Daoy (cell line): Measurements from ENCODE around the gene PHRF1. TPM values are rescaled to one million over a fixed set of nuclear protein-coding genes. Genes with fewer than 3 reads are reported as not detected.

ENCODE experiments used
- DNase-seq: peaks from one replicate; pipeline ENCODE4 v3.0.0-alpha.2; 2015; ENCODE audit warnings: low read depth
- total RNA-seq: library from RNA; depleted of rRNA; stranded (reverse); fragments of >200 nt; shearing (Covaris generic); gene quantifications from 2 replicates; pipeline ENCODE4 v1.2.3, GENCODE V29; 2014

PHRF1 gene
- total RNA-seq, 1 experiment from 2014 or later: 29.2 TPM

GRCh38 chr11:556662-557256 lies 19.5 kb upstream of the PHRF1 start:
- no peak for DNase-seq

- DNase-seq: no peak
Measured at GRCh38 chr11:557328-558132, 18.7 kb upstream of the PHRF1 start.

- no peak for DNase-seq
Measured at GRCh38 chr11:558503-558902, 17.8 kb upstream of the PHRF1 start.

- DNase-seq: no peak
Measured at GRCh38 chr11:559020-559620, 17.1 kb upstream of the PHRF1 start.

GRCh38 chr11:559712-560304 lies 16.5 kb upstream of the PHRF1 start:
- no peak for DNase-seq

GRCh38 chr11:560305-561147 lies 15.7 kb upstream of the PHRF1 start, which contains the start of the genes LMNTD2 and RASSF7:
TSS of gene LMNTD2 (minus strand) at chr11:560738. CDS start at chr11:560716, 22 bp downstream.
TSS of gene RASSF7 (plus strand) at chr11:560970. CDS start at chr11:561769, 799 bp downstream.
- DNase-seq: peak; percentile 90

GRCh38 chr11:561148-562003 lies 14.9 kb upstream of the PHRF1 start:
- DNase-seq: peak; percentile 63

- no peak for DNase-seq
Measured at GRCh38 chr11:562046-562645, 14.1 kb upstream of the PHRF1 start.

GRCh38 chr11:563066-563811 lies 13.0 kb upstream of the PHRF1 start:
- no peak for DNase-seq

GRCh38 chr11:563812-564578 lies 12.3 kb upstream of the PHRF1 start:
- no peak for DNase-seq

- DNase-seq: no peak
Measured at GRCh38 chr11:565921-566509, 10.3 kb upstream of the PHRF1 start.

GRCh38 chr11:567011-567628 lies 9.2 kb upstream of the PHRF1 start:
- no peak for DNase-seq

- DNase-seq: no peak
Measured at GRCh38 chr11:567629-568292, 8.5 kb upstream of the PHRF1 start.

GRCh38 chr11:568306-569157 lies 7.7 kb upstream of the PHRF1 start:
- peak; percentile 96 for DNase-seq

- DNase-seq: no peak
Measured at GRCh38 chr11:569158-569885, 6.9 kb upstream of the PHRF1 start.

- DNase-seq: no peak
Measured at GRCh38 chr11:571802-572185, 4.5 kb upstream of the PHRF1 start.
